Measurements from ENCODE around the gene ZNF549. TPM values are rescaled to one million over a fixed set of nuclear protein-coding genes. Genes with fewer than 3 reads are reported as not detected.

The ZNF549 gene
- total RNA-seq, 1 experiment from 2014 or later = not detected

GRCh38 chr19:57552432-57552831, 25.3 kb downstream of the ZNF549 start:
- Histone ChIP-seq H3K79me2 (ENCODE audit: insufficient read depth, low read length) (no peaks in the 10 kb centered on the region), H3K9ac (ENCODE audit: low read length) (no peak overlapping the region), H3K4me2 (ENCODE audit: low read length) (no peak overlapping the region), H3K27ac (ENCODE audit: low read depth, low read length) (no peak overlapping the region), H3K4me3 (replicated peaks in 1 of 2; ENCODE audit: low read depth in 1 of 2, low read length in 2 of 2) (no peak overlapping the region), H2AFZ (ENCODE audit: low read depth, low read length, poor library complexity, severe bottlenecking) (no peak overlapping the region), H4K20me1 (ENCODE audit: insufficient read depth) (no peaks in the 10 kb centered on the region), H3K4me1 (ENCODE audit: control insufficient read depth in 1 of 2, insufficient read depth in 2 of 2, low read length in 2 of 2) (no peaks in the 10 kb centered on the region), H3K9me3 (ENCODE audit: control insufficient read depth in 1 of 2, insufficient read depth in 1 of 2, low read depth in 1 of 2, low read length in 2 of 2) (peaks cover 0 to 28% of the 10 kb centered on the region in 2 experiments; a peak in 2 of 4 replicates), H3K36me3 (ENCODE audit: control insufficient read depth in 1 of 2, insufficient read depth in 2 of 2, low read length in 2 of 2) (no peaks in the 10 kb centered on the region), H3K27me3 (ENCODE audit: insufficient read depth, low read length) (no peaks in the 10 kb centered on the region), H3K9me2 (ENCODE audit: insufficient read depth) (no peaks in the 10 kb centered on the region)
- CTCF ChIA-PET = no interaction called here
- POLR2A ChIA-PET = no interaction called here
- no peak for ATAC-seq
- no TSS peak for BruUV-seq (replicated peaks)
- RAD21 ChIA-PET (ENCODE audit: low non-redundant PET in 1 of 2, low total read pairs in 2 of 2, uncharacterized antibody in 2 of 2, unreplicated experiment in 2 of 2) = no interaction called here
- TF ChIP-seq RAD21 (IDR thresholded peaks at IDR 0.05; ENCODE audit: low read depth) = no peak
- no peak for TF ChIP-seq JUND (IDR thresholded peaks at IDR 0.05)
- no peak for TF ChIP-seq EZH2 (IDR thresholded peaks at IDR 0.05)
- TF ChIP-seq EZH2phosphoT487 (IDR thresholded peaks at IDR 0.05; ENCODE audit: borderline replicate concordance) = no peak
- no peak for TF ChIP-seq POLR2AphosphoS5 (IDR thresholded peaks at IDR 0.05; ENCODE audit: low read depth, low read length)
- no peak for TF ChIP-seq SRF (IDR thresholded peaks at IDR 0.05; ENCODE audit: low read depth)
- TF ChIP-seq MAX (IDR thresholded peaks at IDR 0.05) = no peak
- TF ChIP-seq SP1 (IDR thresholded peaks at IDR 0.05; ENCODE audit: low read depth) = no peak
- TF ChIP-seq POLR2A (IDR thresholded peaks at IDR 0.05; ENCODE audit: borderline replicate concordance, extremely low read depth, insufficient read depth, insufficient read length) = no peak
- no peak for TF ChIP-seq EGR1 (IDR thresholded peaks at IDR 0.05; ENCODE audit: low read depth)
- no peak for TF ChIP-seq CTCF (IDR thresholded peaks at IDR 0.05 in 2 of 3, conservative IDR thresholded peaks at IDR 0.05 in 1 of 3; ENCODE audit: borderline replicate concordance in 1 of 3, insufficient read depth in 1 of 3, low read depth in 2 of 3, low read length in 2 of 3)
- TF ChIP-seq YY1 (IDR thresholded peaks at IDR 0.05; ENCODE audit: extremely low read depth, insufficient replicate concordance, low read depth, low read length) = no peak
- no peak for TF ChIP-seq REST (IDR thresholded peaks at IDR 0.05; ENCODE audit: low read depth)
- TF ChIP-seq CEBPB (IDR thresholded peaks at IDR 0.05; ENCODE audit: low read depth) = no peak
- intact Hi-C loops (cut with micrococcal nuclease) = no loop called here
- DNase-seq (ENCODE audit: low read depth, low spot score) = no peak
